IPS-NIHi7 (cell line): ENCODE data around the gene SLC66A2.

Source experiments
- DNase-seq: peaks from one replicate; pipeline ENCODE4 v3.0.0; 2012; ENCODE audit warnings: mixed read lengths; ENCODE audit errors: extremely low spot score

SLC66A2 gene

DNA sequence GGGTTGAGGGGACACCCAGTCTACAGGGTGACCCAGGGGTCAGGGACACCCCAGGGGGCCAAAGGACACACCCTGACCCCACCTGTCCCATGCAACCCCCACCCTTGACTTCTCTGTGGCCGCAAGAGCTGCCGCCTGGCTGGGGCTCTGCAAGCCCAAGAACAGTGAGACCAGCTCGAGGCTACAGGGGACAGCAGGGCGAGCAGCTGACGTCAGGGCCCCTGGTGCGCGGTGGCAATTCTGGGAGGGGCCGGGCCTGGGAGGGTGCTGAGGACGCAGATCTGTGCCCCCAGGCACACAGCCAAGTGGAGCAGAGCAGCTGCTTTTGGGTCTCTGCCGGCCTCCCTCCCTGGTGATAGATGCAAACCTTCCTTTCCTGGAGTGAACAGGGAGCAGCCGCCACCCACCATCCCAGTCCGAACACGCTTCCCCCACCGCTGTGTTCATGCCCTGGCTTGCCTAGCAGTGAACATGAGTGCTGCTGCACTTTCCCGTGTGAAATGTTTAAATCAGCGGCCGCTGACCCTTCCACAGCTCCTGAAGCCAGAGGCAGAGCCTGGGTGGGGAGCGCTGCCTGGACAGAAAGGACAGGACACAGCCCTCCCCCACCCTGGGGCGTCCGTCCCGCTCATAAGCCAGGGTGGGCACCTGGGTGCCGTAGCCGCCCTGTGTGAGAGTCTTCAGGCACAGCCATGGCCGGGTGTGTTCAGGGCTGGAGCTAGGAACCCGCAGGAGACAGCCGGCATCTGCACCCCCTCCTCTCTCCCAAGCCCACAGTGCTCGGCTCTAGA is 46.9 kb downstream of the SLC66A2 start:
- DNase-seq: no peak

DNA sequence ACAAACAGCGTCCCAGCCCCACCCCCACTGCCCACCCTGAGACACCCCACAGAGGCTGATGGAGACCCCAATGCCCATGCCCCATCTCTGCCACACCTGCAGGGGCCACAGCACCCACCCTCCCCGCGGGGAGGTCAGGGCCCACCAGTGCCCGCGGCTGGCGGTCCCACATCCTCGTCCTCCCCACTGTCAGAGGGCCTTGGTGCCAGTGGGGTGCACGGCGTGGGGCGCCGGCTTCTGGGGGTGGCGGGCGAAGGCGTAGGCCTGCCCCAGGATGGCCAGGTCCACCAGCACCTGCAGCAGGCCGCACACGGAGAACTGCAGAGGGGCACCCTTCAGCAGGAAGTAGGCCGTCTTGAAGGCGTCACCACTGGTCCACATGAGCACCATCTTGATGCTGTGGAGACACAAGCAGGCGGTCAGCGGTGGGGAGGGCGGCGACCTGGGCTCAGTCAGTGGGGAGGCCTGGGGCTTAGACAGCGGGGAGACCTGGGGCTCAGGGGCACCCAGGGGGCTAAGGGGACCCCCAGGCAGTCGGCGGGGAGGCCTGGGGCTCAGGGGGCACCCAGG is 47.6 kb downstream of the SLC66A2 start:
- DNase-seq: no peak

- DNase-seq: no peak
Observed at GRCh38 chr18:79903071-79903635, 48.3 kb downstream of the SLC66A2 start.

- no peak for DNase-seq
Observed at GRCh38 chr18:79902640-79903039, 48.8 kb downstream of the SLC66A2 start.

GRCh38 chr18:79902075-79902474 is 49.4 kb downstream of the SLC66A2 start:
- DNase-seq: no peak

DNA sequence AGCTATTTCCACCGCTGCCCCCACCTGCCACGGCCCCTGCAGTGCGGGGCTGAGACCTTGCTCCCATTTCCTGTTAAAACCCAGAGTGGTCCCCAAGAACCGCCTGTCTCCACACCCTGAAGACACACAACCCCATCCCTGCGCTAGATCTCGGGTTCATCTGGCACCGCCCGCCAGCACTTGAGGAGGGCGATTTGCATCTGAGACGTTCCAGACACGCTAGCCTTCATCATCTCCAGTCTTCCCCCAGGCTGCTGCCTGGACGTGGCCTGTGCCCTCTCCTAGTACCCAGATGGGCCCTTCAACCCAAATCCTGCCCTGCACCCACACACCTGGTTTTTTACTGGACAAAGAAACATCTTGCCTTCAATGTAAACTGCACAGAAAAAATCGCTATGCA is 49.8 kb downstream of the SLC66A2 start:
- no peak for DNase-seq

DNA sequence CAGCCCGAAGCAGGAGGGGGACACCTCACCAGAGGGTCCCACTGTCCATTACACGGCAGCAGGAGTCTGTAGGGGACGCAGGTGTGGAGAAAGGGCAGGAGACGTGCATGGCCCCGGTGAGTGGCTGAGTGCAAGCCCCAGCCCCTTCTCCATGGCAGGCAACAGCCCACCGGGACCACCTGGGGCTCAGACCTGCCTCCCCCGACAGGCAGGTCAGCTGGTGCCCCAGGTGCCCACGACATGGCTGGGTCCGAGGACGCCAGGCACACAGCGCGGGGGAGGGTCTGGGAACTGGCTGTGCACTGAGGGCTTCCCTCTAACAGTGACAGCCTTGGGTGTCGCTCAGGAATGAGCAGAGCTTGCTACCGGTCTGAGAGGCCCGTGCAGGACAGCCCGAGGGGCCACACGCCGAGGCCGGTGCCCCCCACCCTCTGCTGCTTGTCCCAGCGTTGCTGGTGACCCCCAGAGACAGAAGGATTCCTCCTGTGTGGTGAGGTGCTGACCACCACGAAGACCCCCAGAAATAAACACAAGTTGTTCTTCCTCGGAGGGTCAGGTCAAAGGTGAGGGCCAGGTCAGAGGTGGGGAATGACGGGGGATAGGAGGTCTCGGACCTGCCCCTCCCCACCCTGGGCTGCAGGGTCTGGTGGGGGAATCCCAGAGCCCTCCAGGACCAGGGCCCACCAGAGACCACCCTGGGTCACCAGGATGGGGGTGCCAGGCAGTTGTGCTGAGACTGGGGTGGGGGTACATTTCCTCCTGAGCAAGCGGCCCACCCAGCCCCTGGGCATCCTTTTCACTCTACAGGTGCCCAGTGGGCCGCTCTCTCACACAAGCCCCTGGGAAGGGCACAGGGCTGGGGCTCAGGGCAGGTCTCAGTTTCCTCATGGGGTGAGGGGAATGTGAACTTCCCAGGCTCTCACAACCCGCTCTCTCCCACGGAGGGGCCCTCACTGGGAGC is 50.6 kb downstream of the SLC66A2 start:
- no peak for DNase-seq

DNA sequence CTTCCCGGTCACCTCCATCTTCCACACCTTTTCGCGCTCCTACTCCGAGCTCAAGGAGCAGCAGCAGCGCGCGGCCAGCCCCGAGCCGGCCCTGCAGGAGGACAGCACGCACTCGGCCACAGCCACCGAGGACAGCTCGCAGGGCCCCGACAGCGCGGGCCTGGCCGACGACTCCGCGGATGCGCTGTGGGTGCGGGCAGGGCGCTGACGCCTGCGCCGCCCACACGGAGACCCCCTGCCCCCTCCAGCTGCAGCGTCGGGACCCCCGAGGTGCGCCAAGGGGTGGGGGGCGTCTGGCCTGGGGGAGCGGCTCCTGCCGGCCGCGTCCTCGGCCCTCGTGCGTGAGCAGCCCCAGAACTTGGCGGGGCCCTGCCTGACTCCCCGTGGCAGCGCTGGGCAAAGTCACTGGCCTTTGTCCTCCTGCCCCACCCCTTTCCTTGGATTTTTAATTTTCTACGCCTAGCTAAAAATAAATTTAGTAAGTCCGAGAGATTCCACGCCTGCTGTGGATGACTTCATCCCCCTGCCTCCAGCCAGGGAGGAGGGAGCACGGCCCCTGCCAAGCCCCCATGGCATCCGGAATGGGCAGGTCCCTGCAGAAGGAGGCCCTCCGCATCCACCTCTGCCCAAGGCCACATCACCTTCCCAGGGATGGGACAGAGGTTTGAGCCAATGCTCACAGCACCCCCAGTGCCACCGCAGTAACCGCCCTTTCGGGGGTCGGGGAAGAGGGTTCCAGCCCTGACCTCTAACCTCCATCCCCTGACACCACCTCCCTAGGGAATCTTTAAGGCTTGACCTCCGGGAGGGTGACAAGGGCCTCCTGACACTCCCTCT is 51.6 kb downstream of the SLC66A2 start:
- DNase-seq: no peak

- no peak for DNase-seq
Observed at GRCh38 chr18:79898952-79899608, 52.4 kb downstream of the SLC66A2 start.

- no peak for DNase-seq
Observed at GRCh38 chr18:79897940-79898625, 53.4 kb downstream of the SLC66A2 start.

GRCh38 chr18:79896738-79897137 is 54.7 kb downstream of the SLC66A2 start:
- no peak for DNase-seq

- DNase-seq: no peak
Observed at GRCh38 chr18:79890674-79891073, 60.8 kb downstream of the SLC66A2 start.

DNA sequence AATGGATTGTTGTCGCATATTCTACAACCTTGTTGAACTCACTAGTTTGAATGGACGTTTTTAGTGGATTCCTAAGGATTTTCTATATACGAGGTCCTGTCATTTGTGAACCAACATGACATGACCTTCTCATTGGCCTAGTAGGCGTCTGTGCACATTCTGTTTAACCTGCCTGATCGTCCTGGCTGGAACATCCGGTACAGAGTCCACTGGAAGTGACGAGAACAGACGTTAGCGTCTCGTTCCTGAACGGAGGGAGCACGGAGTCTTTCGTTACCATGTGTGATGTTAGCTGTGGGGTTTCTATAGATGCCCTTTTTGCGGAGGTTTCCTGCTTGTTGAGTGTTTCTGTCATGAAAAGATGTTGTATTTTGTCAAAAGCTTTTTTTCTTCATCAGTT is 61.9 kb downstream of the SLC66A2 start:
- no peak for DNase-seq

DNA sequence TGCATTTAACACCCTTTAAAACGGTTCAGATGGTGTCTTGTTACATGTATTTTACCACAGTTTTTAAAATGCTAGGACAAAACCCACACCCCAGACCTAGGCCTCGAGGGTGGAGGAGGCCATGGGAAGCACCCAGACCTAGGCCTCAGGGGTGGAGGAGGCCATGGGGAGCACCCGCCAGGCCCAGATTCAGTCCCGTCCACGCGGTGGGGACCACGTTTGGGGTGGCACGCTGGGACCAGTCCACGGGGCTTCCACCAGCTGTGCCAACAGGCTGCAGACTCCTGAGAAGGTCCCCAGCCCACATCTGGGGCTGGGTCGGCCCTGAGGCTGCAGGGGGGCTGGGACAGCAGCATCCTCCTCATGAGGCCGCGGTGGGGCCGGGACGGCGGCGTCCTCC is 63.4 kb downstream of the SLC66A2 start:
- DNase-seq: no peak

- no peak for DNase-seq
Observed at GRCh38 chr18:79887181-79888000, 64.1 kb downstream of the SLC66A2 start.

DNA sequence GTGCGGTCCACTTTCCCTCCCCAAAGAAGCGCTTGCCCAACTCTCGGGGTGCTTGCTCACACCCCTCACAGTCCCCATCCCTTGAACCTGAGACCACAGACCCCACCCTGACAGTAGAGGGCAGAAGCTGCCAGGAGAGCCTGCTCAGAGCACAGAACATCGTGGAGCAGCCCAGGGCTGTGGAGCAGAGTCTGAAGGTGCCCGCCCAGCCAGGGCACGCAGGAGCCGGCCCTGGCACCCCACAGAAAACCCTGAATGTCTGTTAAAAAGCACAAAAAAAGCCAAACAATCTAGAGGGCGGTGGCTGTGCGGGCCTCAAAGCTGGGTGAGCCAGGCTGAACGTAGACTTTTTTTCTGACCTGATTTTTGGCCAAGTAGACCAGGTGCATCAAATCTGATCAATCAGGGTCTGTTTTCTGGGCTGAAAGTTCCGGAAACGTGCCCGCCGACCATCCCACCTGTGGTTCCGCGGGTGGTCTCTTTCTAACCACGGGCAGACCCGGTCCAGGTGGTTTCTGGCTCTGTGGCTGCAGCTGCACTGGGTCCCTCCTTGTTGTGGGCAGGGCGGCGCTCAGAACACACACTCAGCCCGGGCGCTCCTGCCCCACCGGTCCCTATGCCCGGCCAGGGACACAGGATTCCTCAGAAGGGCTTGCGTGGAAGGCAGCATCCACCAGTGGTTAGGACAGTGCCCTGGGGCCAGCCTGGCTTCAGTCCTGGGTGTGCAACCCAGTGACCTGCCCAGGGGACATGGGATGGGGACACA is 66.3 kb downstream of the SLC66A2 start:
- DNase-seq: no peak

- no peak for DNase-seq
Observed at GRCh38 chr18:79884294-79884962, 67.0 kb downstream of the SLC66A2 start.
